ENCODE data around the gene EFNA5.

EFNA5 gene

GRCh38 chr5:107422494-107422893 lies 248.2 kb downstream of the EFNA5 start:
- H3K27me3 ChIP-seq (ENCODE audit: insufficient read depth, insufficient read length): no peaks in the 10 kb centered on the region
- H3K9ac ChIP-seq (ENCODE audit: insufficient read length, low read depth): no peak overlapping the region
- H3K4me1 ChIP-seq (ENCODE audit: insufficient read depth, insufficient read length): no peaks in the 10 kb centered on the region
- no peaks in the 10 kb centered on the region for H3K36me3 ChIP-seq (ENCODE audit: insufficient read depth, insufficient read length, low read length)
- no peak overlapping the region for H3K4me3 ChIP-seq (ENCODE audit: insufficient read length, low read depth)
- H3K9me3 ChIP-seq (ENCODE audit: insufficient read depth, low read length): no peaks in the 10 kb centered on the region
- DNase-seq (ENCODE audit: low read depth, low spot score): no peak
- TF ChIP-seq YY1 (IDR thresholded peaks at IDR 0.05; ENCODE audit: insufficient read depth, insufficient read length): no peak
- TF ChIP-seq ZNF274 (IDR thresholded peaks at IDR 0.05; ENCODE audit: low read depth, low read length): no peak
- TF ChIP-seq SUZ12 (IDR thresholded peaks at IDR 0.05; ENCODE audit: extremely low read depth, insufficient read depth, insufficient read length): no peak

- Histone ChIP-seq H3K4me1 (ENCODE audit: insufficient read depth, insufficient read length) (no peaks in the 10 kb centered on the region), H3K27me3 (ENCODE audit: insufficient read depth, insufficient read length) (no peaks in the 10 kb centered on the region), H3K9ac (ENCODE audit: insufficient read length, low read depth) (no peak overlapping the region), H3K9me3 (ENCODE audit: insufficient read depth, low read length) (no peaks in the 10 kb centered on the region), H3K36me3 (ENCODE audit: insufficient read depth, insufficient read length, low read length) (no peaks in the 10 kb centered on the region), H3K4me3 (ENCODE audit: insufficient read length, low read depth) (no peak overlapping the region)
- TF ChIP-seq ZNF274 (IDR thresholded peaks at IDR 0.05; ENCODE audit: low read depth, low read length) (no peak), SUZ12 (IDR thresholded peaks at IDR 0.05; ENCODE audit: extremely low read depth, insufficient read depth, insufficient read length) (no peak), YY1 (IDR thresholded peaks at IDR 0.05; ENCODE audit: insufficient read depth, insufficient read length) (no peak)
- DNase-seq (ENCODE audit: low read depth, low spot score): no peak
Measured at GRCh38 chr5:107419498-107419897, 251.2 kb downstream of the EFNA5 start.

- H3K4me3 ChIP-seq (ENCODE audit: insufficient read length, low read depth): no peak overlapping the region
- no peaks in the 10 kb centered on the region for H3K36me3 ChIP-seq (ENCODE audit: insufficient read depth, insufficient read length, low read length)
- H3K4me1 ChIP-seq (ENCODE audit: insufficient read depth, insufficient read length): no peaks in the 10 kb centered on the region
- no peaks in the 10 kb centered on the region for H3K27me3 ChIP-seq (ENCODE audit: insufficient read depth, insufficient read length)
- no peak for DNase-seq (ENCODE audit: low read depth, low spot score)
- TF ChIP-seq YY1 (IDR thresholded peaks at IDR 0.05; ENCODE audit: insufficient read depth, insufficient read length) (no peak), SUZ12 (IDR thresholded peaks at IDR 0.05; ENCODE audit: extremely low read depth, insufficient read depth, insufficient read length) (no peak), ZNF274 (IDR thresholded peaks at IDR 0.05; ENCODE audit: low read depth, low read length) (no peak)
- no peak overlapping the region for H3K9ac ChIP-seq (ENCODE audit: insufficient read length, low read depth)
- no peaks in the 10 kb centered on the region for H3K9me3 ChIP-seq (ENCODE audit: insufficient read depth, low read length)
Measured at GRCh38 chr5:107418902-107419301, 251.8 kb downstream of the EFNA5 start.

- Histone ChIP-seq H3K9me3 (ENCODE audit: insufficient read depth, low read length) (no peaks in the 10 kb centered on the region), H3K27me3 (ENCODE audit: insufficient read depth, insufficient read length) (no peaks in the 10 kb centered on the region), H3K36me3 (ENCODE audit: insufficient read depth, insufficient read length, low read length) (no peaks in the 10 kb centered on the region), H3K4me3 (ENCODE audit: insufficient read length, low read depth) (no peak overlapping the region), H3K9ac (ENCODE audit: insufficient read length, low read depth) (no peak overlapping the region), H3K4me1 (ENCODE audit: insufficient read depth, insufficient read length) (no peaks in the 10 kb centered on the region)
- TF ChIP-seq SUZ12 (IDR thresholded peaks at IDR 0.05; ENCODE audit: extremely low read depth, insufficient read depth, insufficient read length) (no peak), YY1 (IDR thresholded peaks at IDR 0.05; ENCODE audit: insufficient read depth, insufficient read length) (no peak), ZNF274 (IDR thresholded peaks at IDR 0.05; ENCODE audit: low read depth, low read length) (no peak)
- DNase-seq (ENCODE audit: low read depth, low spot score): no peak
Measured at GRCh38 chr5:107418071-107418470, 252.7 kb downstream of the EFNA5 start.

- no peak overlapping the region for H3K9ac ChIP-seq (ENCODE audit: insufficient read length, low read depth)
- DNase-seq (ENCODE audit: low read depth, low spot score): no peak
- TF ChIP-seq SUZ12 (IDR thresholded peaks at IDR 0.05; ENCODE audit: extremely low read depth, insufficient read depth, insufficient read length): no peak
- no peak for TF ChIP-seq YY1 (IDR thresholded peaks at IDR 0.05; ENCODE audit: insufficient read depth, insufficient read length)
- no peak for TF ChIP-seq ZNF274 (IDR thresholded peaks at IDR 0.05; ENCODE audit: low read depth, low read length)
- H3K4me1 ChIP-seq (ENCODE audit: insufficient read depth, insufficient read length): no peaks in the 10 kb centered on the region
- H3K27me3 ChIP-seq (ENCODE audit: insufficient read depth, insufficient read length): no peaks in the 10 kb centered on the region
- H3K36me3 ChIP-seq (ENCODE audit: insufficient read depth, insufficient read length, low read length): no peaks in the 10 kb centered on the region
- H3K4me3 ChIP-seq (ENCODE audit: insufficient read length, low read depth): no peak overlapping the region
- H3K9me3 ChIP-seq (ENCODE audit: insufficient read depth, low read length): no peaks in the 10 kb centered on the region
Measured at GRCh38 chr5:107415762-107416161, 255.0 kb downstream of the EFNA5 start.

- H3K27me3 ChIP-seq (ENCODE audit: insufficient read depth, insufficient read length): no peaks in the 10 kb centered on the region
- no peak for DNase-seq (ENCODE audit: low read depth, low spot score)
- no peak overlapping the region for H3K9ac ChIP-seq (ENCODE audit: insufficient read length, low read depth)
- TF ChIP-seq ZNF274 (IDR thresholded peaks at IDR 0.05; ENCODE audit: low read depth, low read length): no peak
- TF ChIP-seq SUZ12 (IDR thresholded peaks at IDR 0.05; ENCODE audit: extremely low read depth, insufficient read depth, insufficient read length): no peak
- no peak for TF ChIP-seq YY1 (IDR thresholded peaks at IDR 0.05; ENCODE audit: insufficient read depth, insufficient read length)
- H3K36me3 ChIP-seq (ENCODE audit: insufficient read depth, insufficient read length, low read length): no peaks in the 10 kb centered on the region
- H3K4me1 ChIP-seq (ENCODE audit: insufficient read depth, insufficient read length): no peaks in the 10 kb centered on the region
- H3K9me3 ChIP-seq (ENCODE audit: insufficient read depth, low read length): no peaks in the 10 kb centered on the region
- no peak overlapping the region for H3K4me3 ChIP-seq (ENCODE audit: insufficient read length, low read depth)
Measured at GRCh38 chr5:107414802-107415201, 255.9 kb downstream of the EFNA5 start.

- Histone ChIP-seq H3K27me3 (ENCODE audit: insufficient read depth, insufficient read length) (no peaks in the 10 kb centered on the region), H3K36me3 (ENCODE audit: insufficient read depth, insufficient read length, low read length) (no peaks in the 10 kb centered on the region), H3K4me3 (ENCODE audit: insufficient read length, low read depth) (no peak overlapping the region), H3K4me1 (ENCODE audit: insufficient read depth, insufficient read length) (no peaks in the 10 kb centered on the region), H3K9me3 (ENCODE audit: insufficient read depth, low read length) (no peaks in the 10 kb centered on the region), H3K9ac (ENCODE audit: insufficient read length, low read depth) (no peak overlapping the region)
- no peak for DNase-seq (ENCODE audit: low read depth, low spot score)
- TF ChIP-seq ZNF274 (IDR thresholded peaks at IDR 0.05; ENCODE audit: low read depth, low read length) (no peak), SUZ12 (IDR thresholded peaks at IDR 0.05; ENCODE audit: extremely low read depth, insufficient read depth, insufficient read length) (no peak), YY1 (IDR thresholded peaks at IDR 0.05; ENCODE audit: insufficient read depth, insufficient read length) (no peak)
Measured at GRCh38 chr5:107413754-107414153, 257.0 kb downstream of the EFNA5 start.

All from NT2/D1 (cell line).